Measurements from ENCODE around the gene SAMD7.

Gene SAMD7

GRCh38 chr3:169911272-169911671, at the start of gene SAMD7:
Gene SAMD7 (plus strand): TSS chr3:169911572. CDS start chr3:169919499, 7,927 bp downstream.
- no peak for DNase-seq (ENCODE audit: low read depth in 4 of 4, low spot score in 1 of 4)

GRCh38 chr3:169861871-169862270, 49.5 kb upstream of the SAMD7 start:
- no peak for DNase-seq (ENCODE audit: low read depth in 4 of 4, low spot score in 1 of 4)

GRCh38 chr3:169863458-169863899, 47.9 kb upstream of the SAMD7 start:
- DNase-seq (ENCODE audit: low read depth in 4 of 4, low spot score in 1 of 4): peak; percentile 13 to 50 (median 44)

- DNase-seq (ENCODE audit: low read depth in 4 of 4, low spot score in 1 of 4): no peak
Measured at GRCh38 chr3:169864270-169864669, 47.1 kb upstream of the SAMD7 start.

GRCh38 chr3:169865176-169865767, 46.1 kb upstream of the SAMD7 start:
- DNase-seq (ENCODE audit: low read depth in 4 of 4, low spot score in 1 of 4): peak in 1 of 4 experiments; percentile 6

- no peak for DNase-seq (ENCODE audit: low read depth in 4 of 4, low spot score in 1 of 4)
Measured at GRCh38 chr3:169867584-169868210, 43.7 kb upstream of the SAMD7 start.

GRCh38 chr3:169868369-169868768, 43.0 kb upstream of the SAMD7 start:
- no peak for DNase-seq (ENCODE audit: low read depth in 4 of 4, low spot score in 1 of 4)

- no peak for DNase-seq (ENCODE audit: low read depth in 4 of 4, low spot score in 1 of 4)
Measured at GRCh38 chr3:169869484-169870220, 41.7 kb upstream of the SAMD7 start, which contains the start of gene LRRC31. Gene LRRC31 (minus strand): TSS chr3:169869935. CDS start chr3:169869807, 128 bp downstream.

- no peak for DNase-seq (ENCODE audit: low read depth in 4 of 4, low spot score in 1 of 4)
Measured at GRCh38 chr3:169871129-169871886, 40.1 kb upstream of the SAMD7 start.

GRCh38 chr3:169879013-169879557, 32.3 kb upstream of the SAMD7 start:
- no peak for DNase-seq (ENCODE audit: low read depth in 4 of 4, low spot score in 1 of 4)

GRCh38 chr3:169879845-169880575, 31.4 kb upstream of the SAMD7 start:
- no peak for DNase-seq (ENCODE audit: low read depth in 4 of 4, low spot score in 1 of 4)

GRCh38 chr3:169880576-169881250, 30.7 kb upstream of the SAMD7 start:
- DNase-seq (ENCODE audit: low read depth in 4 of 4, low spot score in 1 of 4): no peak

GRCh38 chr3:169886671-169887070, 24.7 kb upstream of the SAMD7 start:
- DNase-seq (ENCODE audit: low read depth in 4 of 4, low spot score in 1 of 4): no peak

GRCh38 chr3:169891886-169892285, 19.5 kb upstream of the SAMD7 start:
- DNase-seq (ENCODE audit: low read depth in 4 of 4, low spot score in 1 of 4): no peak

- DNase-seq (ENCODE audit: low read depth in 4 of 4, low spot score in 1 of 4): no peak
Measured at GRCh38 chr3:169894110-169894509, 17.3 kb upstream of the SAMD7 start.

GRCh38 chr3:169895072-169895471, 16.3 kb upstream of the SAMD7 start:
- no peak for DNase-seq (ENCODE audit: low read depth in 4 of 4, low spot score in 1 of 4)

GRCh38 chr3:169897284-169897683, 14.1 kb upstream of the SAMD7 start:
- no peak for DNase-seq (ENCODE audit: low read depth in 4 of 4, low spot score in 1 of 4)

- DNase-seq (ENCODE audit: low read depth in 4 of 4, low spot score in 1 of 4): no peak
Measured at GRCh38 chr3:169901453-169901852, 9.9 kb upstream of the SAMD7 start.

- no peak for DNase-seq (ENCODE audit: low read depth in 4 of 4, low spot score in 1 of 4)
Measured at GRCh38 chr3:169905404-169905803, 6.0 kb upstream of the SAMD7 start.

GRCh38 chr3:169907476-169907875, 3.9 kb upstream of the SAMD7 start:
- no peak for DNase-seq (ENCODE audit: low read depth in 4 of 4, low spot score in 1 of 4)
